ENCODE measurements around the gene NOX3. TPM values are rescaled to one million over a fixed set of nuclear protein-coding genes. Genes with fewer than 3 reads are reported as not detected.

The NOX3 gene
- total and polyA plus RNA-seq, 2 of the 8 experiments (the other 6 are each of a cell fraction or from before 2014, with no cell fraction given): not detected

DNA sequence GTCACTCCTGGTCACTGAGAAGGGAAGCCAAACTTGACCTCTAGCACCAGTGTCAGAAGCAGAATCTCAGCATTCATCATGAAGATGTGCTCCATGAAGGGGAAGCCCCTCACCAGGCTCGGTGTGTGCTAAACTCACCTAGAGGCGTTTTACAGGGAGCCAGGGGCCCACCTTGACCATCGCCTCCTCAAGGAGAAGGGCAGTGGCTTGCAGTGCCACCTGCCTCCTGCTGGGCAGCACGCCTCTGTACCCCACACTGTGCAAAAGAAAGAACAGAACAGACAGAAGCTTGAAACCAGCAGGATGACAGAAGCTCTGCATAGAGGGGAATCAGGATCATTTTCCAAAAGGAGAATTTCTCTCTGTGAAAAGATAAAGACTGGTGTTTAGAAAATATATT lies 39.7 kb downstream of the NOX3 start:
- Histone ChIP-seq H2BK120ac (replicated peaks; ENCODE audit: low read depth, low read length) (no peak overlapping the region), H4K20me1 (replicated peaks in 1 of 2; ENCODE audit: control insufficient read depth in 1 of 2, insufficient read depth in 2 of 2, low read length in 2 of 2) (no peaks in the 10 kb centered on the region), H3K18ac (ENCODE audit: extremely low read depth, low read length) (no peak overlapping the region), H4K91ac (replicated peaks; ENCODE audit: insufficient read length, low read length) (no peak overlapping the region), H2BK20ac (ENCODE audit: low read length) (no peak overlapping the region), H3K4ac (replicated peaks; ENCODE audit: insufficient read length, low read depth, low read length) (no peak overlapping the region), H3K36me3 (ENCODE audit: control insufficient read depth in 2 of 4, insufficient read depth in 4 of 4, low read length in 3 of 4) (no peaks in the 10 kb centered on the region), H4K8ac (ENCODE audit: extremely low read depth, insufficient read depth, low read length) (no peak overlapping the region), H2BK5ac (ENCODE audit: low read depth, low read length) (peak overlapping the region; percentile 22; the same call in 1 of the 2 replicates), H3K9me3 (ENCODE audit: insufficient read depth in 2 of 2, low read depth in 1 of 2, low read length in 1 of 2) (no peaks in the 10 kb centered on the region), H3K9ac (replicated peaks in 1 of 4; ENCODE audit: extremely low read depth in 1 of 4, low read depth in 3 of 4, low read length in 3 of 4) (no peak overlapping the region), H3K79me1 (ENCODE audit: low read depth, low read length) (no peaks in the 10 kb centered on the region), H4K5ac (ENCODE audit: insufficient read length, low read depth, low read length) (no peak overlapping the region), H3K23ac (ENCODE audit: insufficient read length) (no peak overlapping the region), H2BK15ac (ENCODE audit: low read length) (no peak overlapping the region), H3K23me2 (ENCODE audit: low read depth, low read length) (no peaks in the 10 kb centered on the region; the same call in 1 of the 2 replicates), H3K56ac (replicated peaks; ENCODE audit: insufficient read length, low read depth, low read length) (no peak overlapping the region), H2AFZ (ENCODE audit: low read length) (no peak overlapping the region), H3K14ac (ENCODE audit: insufficient read length) (no peak overlapping the region), H3K27ac (ENCODE audit: low read depth, low read length) (no peak overlapping the region), H2BK12ac (ENCODE audit: low read depth, low read length) (no peak overlapping the region), H3K4me3 (ENCODE audit: extremely low read depth in 1 of 4, insufficient read depth in 2 of 4, low read depth in 3 of 4, low read length in 4 of 4) (no peak overlapping the region), H3K27me3 (replicated peaks in 1 of 4; ENCODE audit: control insufficient read depth in 3 of 4, extremely low read depth in 1 of 4, insufficient read depth in 3 of 4, low read length in 3 of 4) (no peaks in the 10 kb centered on the region), H3K4me1 (replicated peaks in 1 of 4; ENCODE audit: control insufficient read depth in 3 of 4, insufficient read depth in 4 of 4, low read length in 3 of 4) (peaks cover 2 to 3% (median 2%) of the 10 kb centered on the region in 4 experiments; a peak in 5 of 7 replicates), H2AK5ac (ENCODE audit: low read depth, low read length) (no peak overlapping the region), H3K79me2 (ENCODE audit: control insufficient read depth in 1 of 2, insufficient read depth in 2 of 2, low read length in 2 of 2) (no peaks in the 10 kb centered on the region), H3K4me2 (ENCODE audit: insufficient read depth in 1 of 2, low read depth in 2 of 2, low read length in 2 of 2) (no peak overlapping the region)
- FAIRE-seq: no peak
- DNase-seq (ENCODE audit: low read depth in 1 of 2, low spot score in 2 of 2): no peak
- CTCF ChIA-PET (ENCODE audit: partially characterized antibody): interaction anchor here (0.9 to 1.7 kb wide), 3 partner anchors 10 to 79 kb away, joined by 3 to 7 read pairs (median 3); no protein-coding TSS in a partner anchor
- POLR2A ChIA-PET (ENCODE audit: partially characterized antibody): interaction anchor here (1.4 kb wide), 1 partner anchor 9 kb away, joined by 3 read pairs; no protein-coding TSS in a partner anchor
- 91% methylated on average over 4 of the region's 4 CpGs; no CpG with 5 or more reads in 1 of the 2 experiments for WGBS, 2 experiments (ENCODE audit: extremely low coverage in 1 of 2, insufficient coverage in 1 of 2, insufficient read length in 1 of 2, insufficient replicate concordance in 2 of 2, low coverage in 1 of 2, low lambda C conversion rate in 2 of 2, missing lambda C conversion rate in 1 of 2)
- TF ChIP-seq, protein P1, sequence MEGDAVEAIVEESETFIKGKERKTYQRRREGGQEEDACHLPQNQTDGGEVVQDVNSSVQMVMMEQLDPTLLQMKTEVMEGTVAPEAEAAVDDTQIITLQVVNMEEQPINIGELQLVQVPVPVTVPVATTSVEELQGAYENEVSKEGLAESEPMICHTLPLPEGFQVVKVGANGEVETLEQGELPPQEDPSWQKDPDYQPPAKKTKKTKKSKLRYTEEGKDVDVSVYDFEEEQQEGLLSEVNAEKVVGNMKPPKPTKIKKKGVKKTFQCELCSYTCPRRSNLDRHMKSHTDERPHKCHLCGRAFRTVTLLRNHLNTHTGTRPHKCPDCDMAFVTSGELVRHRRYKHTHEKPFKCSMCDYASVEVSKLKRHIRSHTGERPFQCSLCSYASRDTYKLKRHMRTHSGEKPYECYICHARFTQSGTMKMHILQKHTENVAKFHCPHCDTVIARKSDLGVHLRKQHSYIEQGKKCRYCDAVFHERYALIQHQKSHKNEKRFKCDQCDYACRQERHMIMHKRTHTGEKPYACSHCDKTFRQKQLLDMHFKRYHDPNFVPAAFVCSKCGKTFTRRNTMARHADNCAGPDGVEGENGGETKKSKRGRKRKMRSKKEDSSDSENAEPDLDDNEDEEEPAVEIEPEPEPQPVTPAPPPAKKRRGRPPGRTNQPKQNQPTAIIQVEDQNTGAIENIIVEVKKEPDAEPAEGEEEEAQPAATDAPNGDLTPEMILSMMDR (IDR thresholded peaks at IDR 0.05; ENCODE audit: control extremely low read depth in 1 of 3, insufficient read depth in 1 of 3, low read depth in 1 of 3, low read length in 3 of 3): no peak
- TF ChIP-seq TAF7 (optimal IDR thresholded peaks at IDR 0.05; ENCODE audit: borderline replicate concordance, low read depth, low read length): no peak
- no peak for TF ChIP-seq TEAD4 (IDR thresholded peaks at IDR 0.05; ENCODE audit: low read depth, low read length)
- TF ChIP-seq, protein P2, sequence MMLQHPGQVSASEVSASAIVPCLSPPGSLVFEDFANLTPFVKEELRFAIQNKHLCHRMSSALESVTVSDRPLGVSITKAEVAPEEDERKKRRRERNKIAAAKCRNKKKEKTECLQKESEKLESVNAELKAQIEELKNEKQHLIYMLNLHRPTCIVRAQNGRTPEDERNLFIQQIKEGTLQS (IDR thresholded peaks at IDR 0.05; ENCODE audit: insufficient read depth, low read depth, low read length): no peak
- TF ChIP-seq, protein P3, sequence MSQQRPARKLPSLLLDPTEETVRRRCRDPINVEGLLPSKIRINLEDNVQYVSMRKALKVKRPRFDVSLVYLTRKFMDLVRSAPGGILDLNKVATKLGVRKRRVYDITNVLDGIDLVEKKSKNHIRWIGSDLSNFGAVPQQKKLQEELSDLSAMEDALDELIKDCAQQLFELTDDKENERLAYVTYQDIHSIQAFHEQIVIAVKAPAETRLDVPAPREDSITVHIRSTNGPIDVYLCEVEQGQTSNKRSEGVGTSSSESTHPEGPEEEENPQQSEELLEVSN (IDR thresholded peaks at IDR 0.05): no peak
- TF ChIP-seq, protein P4, sequence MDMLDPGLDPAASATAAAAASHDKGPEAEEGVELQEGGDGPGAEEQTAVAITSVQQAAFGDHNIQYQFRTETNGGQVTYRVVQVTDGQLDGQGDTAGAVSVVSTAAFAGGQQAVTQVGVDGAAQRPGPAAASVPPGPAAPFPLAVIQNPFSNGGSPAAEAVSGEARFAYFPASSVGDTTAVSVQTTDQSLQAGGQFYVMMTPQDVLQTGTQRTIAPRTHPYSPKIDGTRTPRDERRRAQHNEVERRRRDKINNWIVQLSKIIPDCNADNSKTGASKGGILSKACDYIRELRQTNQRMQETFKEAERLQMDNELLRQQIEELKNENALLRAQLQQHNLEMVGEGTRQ (IDR thresholded peaks at IDR 0.05; ENCODE audit: low read length): no peak
- no peak for TF ChIP-seq MAFK (IDR thresholded peaks at IDR 0.05; ENCODE audit: low read depth, low read length)
- no peak for TF ChIP-seq SRF (IDR thresholded peaks at IDR 0.05; ENCODE audit: low read depth, low read length)
- TF ChIP-seq CHD2 (IDR thresholded peaks at IDR 0.05; ENCODE audit: low read length): no peak
